Measurements from ENCODE around the gene GRIA4.

GRIA4 gene

DNA sequence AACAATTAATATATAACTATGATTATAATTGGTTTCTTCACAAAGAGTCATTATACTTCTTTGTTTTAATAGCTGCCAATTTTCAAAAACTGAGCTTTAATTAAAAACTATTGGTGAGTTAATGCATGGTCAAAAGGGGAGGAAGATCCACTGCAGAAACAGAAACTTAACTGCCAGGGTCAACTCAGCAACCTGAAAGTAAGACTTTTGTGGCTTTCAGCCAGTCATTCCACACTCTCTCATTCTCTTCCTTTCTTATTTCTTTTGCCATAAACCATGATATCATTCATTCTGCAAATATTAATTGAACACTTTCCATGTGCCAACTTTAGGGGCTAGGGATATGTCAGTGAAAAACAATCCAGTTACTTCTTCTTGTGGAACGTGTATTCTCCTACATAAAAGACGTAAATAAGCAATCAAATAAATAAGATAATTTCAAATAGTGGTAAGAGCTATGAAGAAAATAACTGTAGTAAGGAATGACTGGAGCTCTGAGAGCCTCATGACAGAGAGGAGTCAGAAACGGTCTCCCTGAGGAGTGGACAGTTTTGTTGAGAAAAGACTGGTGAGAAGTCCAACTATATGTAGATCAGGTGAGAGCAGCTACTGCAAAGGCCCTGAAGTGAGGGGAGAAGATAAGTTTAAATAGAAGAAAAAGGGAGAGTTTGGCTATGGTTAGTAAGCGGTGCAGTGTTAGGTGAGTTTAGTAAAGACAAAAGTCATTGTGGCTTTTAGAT is 130.5 kb downstream of the GRIA4 start:
- no peaks in the 10 kb centered on the region for H3K9me3 ChIP-seq (ENCODE audit: insufficient read depth, low read depth, low read length)
- H3K4me3 ChIP-seq (ENCODE audit: low read length, poor library complexity, severe bottlenecking) = no peak overlapping the region
- H3K4me2 ChIP-seq (ENCODE audit: low read depth, low read length, poor library complexity, severe bottlenecking) = no peak overlapping the region
- TF ChIP-seq EZH2phosphoT487 (IDR thresholded peaks at IDR 0.05; ENCODE audit: borderline replicate concordance) = no peak
- TF ChIP-seq, protein P1, sequence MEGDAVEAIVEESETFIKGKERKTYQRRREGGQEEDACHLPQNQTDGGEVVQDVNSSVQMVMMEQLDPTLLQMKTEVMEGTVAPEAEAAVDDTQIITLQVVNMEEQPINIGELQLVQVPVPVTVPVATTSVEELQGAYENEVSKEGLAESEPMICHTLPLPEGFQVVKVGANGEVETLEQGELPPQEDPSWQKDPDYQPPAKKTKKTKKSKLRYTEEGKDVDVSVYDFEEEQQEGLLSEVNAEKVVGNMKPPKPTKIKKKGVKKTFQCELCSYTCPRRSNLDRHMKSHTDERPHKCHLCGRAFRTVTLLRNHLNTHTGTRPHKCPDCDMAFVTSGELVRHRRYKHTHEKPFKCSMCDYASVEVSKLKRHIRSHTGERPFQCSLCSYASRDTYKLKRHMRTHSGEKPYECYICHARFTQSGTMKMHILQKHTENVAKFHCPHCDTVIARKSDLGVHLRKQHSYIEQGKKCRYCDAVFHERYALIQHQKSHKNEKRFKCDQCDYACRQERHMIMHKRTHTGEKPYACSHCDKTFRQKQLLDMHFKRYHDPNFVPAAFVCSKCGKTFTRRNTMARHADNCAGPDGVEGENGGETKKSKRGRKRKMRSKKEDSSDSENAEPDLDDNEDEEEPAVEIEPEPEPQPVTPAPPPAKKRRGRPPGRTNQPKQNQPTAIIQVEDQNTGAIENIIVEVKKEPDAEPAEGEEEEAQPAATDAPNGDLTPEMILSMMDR (conservative IDR thresholded peaks at IDR 0.05; ENCODE audit: low read length) = no peak
- no peaks in the 10 kb centered on the region for H3K79me2 ChIP-seq (ENCODE audit: insufficient read depth, low read length)
- H3K36me3 ChIP-seq (ENCODE audit: insufficient read depth, low read length) = no peaks in the 10 kb centered on the region
- no peaks in the 10 kb centered on the region for H3K27me3 ChIP-seq (ENCODE audit: insufficient read depth, low read length, poor library complexity, severe bottlenecking)
- no peaks in the 10 kb centered on the region for H4K20me1 ChIP-seq (ENCODE audit: insufficient read depth, low read length, poor library complexity, severe bottlenecking)
- no peaks in the 10 kb centered on the region for H3K9me2 ChIP-seq (replicated peaks; ENCODE audit: low read depth, low read length)
- no peaks in the 10 kb centered on the region for H3K4me1 ChIP-seq (ENCODE audit: insufficient read depth, low read length, poor library complexity, severe bottlenecking)
- H2AFZ ChIP-seq (ENCODE audit: low read length) = no peak overlapping the region
- H3F3A ChIP-seq (ENCODE audit: low read depth) = no peaks in the 10 kb centered on the region
- H3K9ac ChIP-seq (ENCODE audit: low read depth, low read length, poor library complexity, severe bottlenecking) = no peak overlapping the region

DNA sequence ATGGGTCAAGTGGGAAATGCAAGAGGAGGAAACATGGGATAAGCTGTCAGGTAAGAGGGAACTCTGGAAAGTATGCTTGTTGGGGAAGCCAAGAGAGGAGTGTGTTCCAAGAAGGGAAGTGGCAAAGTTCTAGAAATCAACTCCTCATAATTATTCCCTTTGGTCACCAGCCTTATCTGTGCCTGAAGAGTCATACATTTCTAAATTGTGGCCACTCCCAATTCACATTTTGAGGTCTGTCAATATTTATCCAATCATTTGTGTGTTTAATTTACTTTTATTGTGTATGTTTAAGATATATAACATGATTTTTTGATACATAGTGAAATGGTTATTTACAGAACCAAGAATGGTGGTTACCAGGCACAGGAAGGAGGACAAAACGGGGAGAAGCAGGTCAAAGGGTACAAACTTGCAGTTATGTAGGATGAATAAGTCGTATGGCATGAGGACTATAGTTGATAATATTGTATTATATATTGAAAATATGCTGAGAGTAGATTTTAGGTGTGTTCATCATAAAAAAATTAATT is 131.7 kb downstream of the GRIA4 start:
- no peaks in the 10 kb centered on the region for H3K27me3 ChIP-seq (ENCODE audit: insufficient read depth, low read length, poor library complexity, severe bottlenecking)
- H3F3A ChIP-seq (ENCODE audit: low read depth) = no peaks in the 10 kb centered on the region
- H3K9me2 ChIP-seq (replicated peaks; ENCODE audit: low read depth, low read length) = no peaks in the 10 kb centered on the region
- no peak overlapping the region for H3K9ac ChIP-seq (ENCODE audit: low read depth, low read length, poor library complexity, severe bottlenecking)
- H3K4me1 ChIP-seq (ENCODE audit: insufficient read depth, low read length, poor library complexity, severe bottlenecking) = no peaks in the 10 kb centered on the region
- H2AFZ ChIP-seq (ENCODE audit: low read length) = no peak overlapping the region
- H3K4me3 ChIP-seq (ENCODE audit: low read length, poor library complexity, severe bottlenecking) = no peak overlapping the region
- no peaks in the 10 kb centered on the region for H3K79me2 ChIP-seq (ENCODE audit: insufficient read depth, low read length)
- no peaks in the 10 kb centered on the region for H3K9me3 ChIP-seq (ENCODE audit: insufficient read depth, low read depth, low read length)
- TF ChIP-seq EZH2phosphoT487 (IDR thresholded peaks at IDR 0.05; ENCODE audit: borderline replicate concordance) = no peak
- TF ChIP-seq, protein P1 (conservative IDR thresholded peaks at IDR 0.05; ENCODE audit: low read length) = no peak
- no peaks in the 10 kb centered on the region for H3K36me3 ChIP-seq (ENCODE audit: insufficient read depth, low read length)
- H3K4me2 ChIP-seq (ENCODE audit: low read depth, low read length, poor library complexity, severe bottlenecking) = no peak overlapping the region
- H4K20me1 ChIP-seq (ENCODE audit: insufficient read depth, low read length, poor library complexity, severe bottlenecking) = no peaks in the 10 kb centered on the region

DNA sequence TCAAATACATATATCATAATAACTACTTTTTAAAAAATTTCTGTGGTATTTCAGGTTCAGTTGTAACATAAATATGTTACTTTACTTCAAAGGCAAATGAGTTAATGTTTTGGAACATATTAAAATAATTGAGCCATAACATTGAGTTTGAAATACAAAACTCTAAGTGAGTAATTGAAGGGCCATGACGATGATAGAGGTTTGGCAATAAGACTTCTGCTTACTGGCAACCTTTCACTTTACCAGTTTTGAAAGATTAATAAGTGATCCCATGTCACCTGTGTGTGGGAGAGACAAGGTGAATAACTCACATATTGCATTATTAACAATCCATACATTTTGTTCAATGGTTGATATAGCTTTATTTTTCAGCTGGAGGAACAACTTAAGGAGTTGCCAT is 144.4 kb downstream of the GRIA4 start:
- Histone ChIP-seq H3K9me2 (replicated peaks; ENCODE audit: low read depth, low read length) (no peaks in the 10 kb centered on the region), H3K4me3 (ENCODE audit: low read length, poor library complexity, severe bottlenecking) (no peak overlapping the region)
- no peak for TF ChIP-seq EZH2phosphoT487 (IDR thresholded peaks at IDR 0.05; ENCODE audit: borderline replicate concordance)
- TF ChIP-seq, protein P1 (conservative IDR thresholded peaks at IDR 0.05; ENCODE audit: low read length) = no peak

More for the DNA sequence above, 144.4 kb downstream of the GRIA4 start:
- H3K36me3 ChIP-seq (ENCODE audit: insufficient read depth, low read length) = no peaks in the 10 kb centered on the region
- H2AFZ ChIP-seq (ENCODE audit: low read length) = no peak overlapping the region
- no peaks in the 10 kb centered on the region for H3K4me1 ChIP-seq (ENCODE audit: insufficient read depth, low read length, poor library complexity, severe bottlenecking)
- no peaks in the 10 kb centered on the region for H3K79me2 ChIP-seq (ENCODE audit: insufficient read depth, low read length)
- H3K9me3 ChIP-seq (ENCODE audit: insufficient read depth, low read depth, low read length) = no peaks in the 10 kb centered on the region
- no peak overlapping the region for H3K4me2 ChIP-seq (ENCODE audit: low read depth, low read length, poor library complexity, severe bottlenecking)
- H3F3A ChIP-seq (ENCODE audit: low read depth) = no peaks in the 10 kb centered on the region
- no peak overlapping the region for H3K9ac ChIP-seq (ENCODE audit: low read depth, low read length, poor library complexity, severe bottlenecking)
- H4K20me1 ChIP-seq (ENCODE audit: insufficient read depth, low read length, poor library complexity, severe bottlenecking) = no peaks in the 10 kb centered on the region
- H3K27me3 ChIP-seq (ENCODE audit: insufficient read depth, low read length, poor library complexity, severe bottlenecking) = no peaks in the 10 kb centered on the region

Data from Loucy (cell line).